ENCODE results near the gene NAA15.
"Not testable (repeated sequence)": the region's sequence is repeated elsewhere in the genome, so short reads cannot be mapped to it uniquely, and the experiment has no call there.

NAA15 gene

GRCh38 chr4:139386421-139386820 lies 85.1 kb downstream of the NAA15 start:
- Histone ChIP-seq H3K36me3 (ENCODE audit: control insufficient read depth, insufficient read depth, low read length) (peaks cover 7% of the 10 kb centered on the region), H3K9me3 (ENCODE audit: control insufficient read depth, insufficient read depth, low read length) (no peaks in the 10 kb centered on the region), H3K4me3 (ENCODE audit: low read depth, low read length) (no peak overlapping the region), H3K27me3 (ENCODE audit: control insufficient read depth, insufficient read depth, low read length) (no peaks in the 10 kb centered on the region), H3K9ac (ENCODE audit: low read depth, low read length) (no peak overlapping the region), H3K4me1 (ENCODE audit: control insufficient read depth, insufficient read depth, low read length) (no peaks in the 10 kb centered on the region)

DNA sequence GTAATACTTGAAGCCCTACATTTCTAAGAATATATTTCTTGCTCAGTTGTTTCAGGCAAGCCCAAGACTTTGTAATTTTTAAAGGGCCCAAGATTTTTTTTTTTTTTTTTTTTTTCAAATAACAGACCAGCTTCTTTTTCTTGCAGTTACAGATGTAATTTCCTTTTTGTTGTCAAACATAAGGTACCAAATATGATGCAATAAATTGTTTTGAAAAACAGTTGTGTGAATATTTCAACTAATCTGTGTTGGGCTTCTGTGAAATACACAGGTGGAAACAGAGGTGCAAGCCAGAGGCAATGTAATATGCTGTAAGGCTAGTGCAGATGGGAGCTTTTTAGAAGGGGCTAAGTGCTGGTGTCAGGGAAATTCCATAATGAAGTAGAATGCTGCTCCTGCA lies 87.8 kb downstream of the NAA15 start:
- H3K9ac ChIP-seq (ENCODE audit: low read depth, low read length), result no peak overlapping the region
- peaks cover 7% of the 10 kb centered on the region for H3K36me3 ChIP-seq (ENCODE audit: control insufficient read depth, insufficient read depth, low read length)
- H3K4me3 ChIP-seq (ENCODE audit: low read depth, low read length), result no peak overlapping the region

DNA sequence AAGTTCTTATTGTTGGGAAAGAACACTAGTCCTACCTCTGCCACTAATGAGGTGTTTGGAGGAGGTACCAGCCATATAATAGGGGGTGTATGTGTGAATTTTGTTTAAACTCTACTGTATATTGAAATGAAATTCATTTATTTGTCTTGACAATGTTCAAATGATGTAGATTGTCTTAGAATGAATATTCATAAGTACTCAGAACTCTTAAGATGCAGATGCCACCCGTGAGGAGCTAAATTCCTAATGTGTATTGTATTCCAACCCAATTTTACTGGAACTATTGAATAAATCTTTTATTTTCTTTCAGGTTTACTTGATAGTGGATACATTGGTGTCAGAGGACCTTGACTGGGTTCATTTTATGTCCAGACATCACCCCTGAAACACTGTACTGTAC lies 88.7 kb downstream of the NAA15 start:
- Histone ChIP-seq H3K36me3 (ENCODE audit: control insufficient read depth, insufficient read depth, low read length) (peaks cover 7% of the 10 kb centered on the region), H3K27me3 (ENCODE audit: control insufficient read depth, insufficient read depth, low read length) (no peaks in the 10 kb centered on the region), H3K9ac (ENCODE audit: low read depth, low read length) (no peak overlapping the region), H3K4me1 (ENCODE audit: control insufficient read depth, insufficient read depth, low read length) (no peaks in the 10 kb centered on the region), H3K9me3 (ENCODE audit: control insufficient read depth, insufficient read depth, low read length) (no peaks in the 10 kb centered on the region), H3K4me3 (ENCODE audit: low read depth, low read length) (no peak overlapping the region)

More for the DNA sequence above, 87.8 kb downstream of the NAA15 start:
- Histone ChIP-seq H3K27me3 (ENCODE audit: control insufficient read depth, insufficient read depth, low read length) (no peaks in the 10 kb centered on the region), H3K4me1 (ENCODE audit: control insufficient read depth, insufficient read depth, low read length) (no peaks in the 10 kb centered on the region), H3K9me3 (ENCODE audit: control insufficient read depth, insufficient read depth, low read length) (no peaks in the 10 kb centered on the region)

DNA sequence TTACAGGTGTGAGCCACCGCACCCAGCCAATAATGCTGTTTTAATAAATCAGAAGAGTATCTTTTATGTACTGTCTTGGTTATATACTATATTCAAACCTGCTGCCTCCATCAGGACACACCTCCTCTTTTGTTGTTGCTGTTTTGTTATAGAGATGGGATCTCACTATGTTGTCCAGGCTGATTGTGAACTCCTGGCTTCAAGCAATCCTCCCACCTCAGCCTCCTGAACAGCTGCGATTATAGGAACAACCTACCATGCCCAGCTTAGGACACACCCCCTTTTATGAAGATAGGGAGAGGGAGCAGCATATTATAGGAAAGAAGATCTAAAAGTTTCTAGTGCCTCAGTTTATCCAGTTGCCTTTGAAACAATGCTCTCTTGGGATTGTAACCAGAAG lies 90.4 kb downstream of the NAA15 start:
- Histone ChIP-seq H3K4me1 (ENCODE audit: control insufficient read depth, insufficient read depth, low read length) (no peaks in the 10 kb centered on the region), H3K27me3 (ENCODE audit: control insufficient read depth, insufficient read depth, low read length) (no peaks in the 10 kb centered on the region), H3K4me3 (ENCODE audit: low read depth, low read length) (no peak overlapping the region), H3K36me3 (ENCODE audit: control insufficient read depth, insufficient read depth, low read length) (peaks cover 3% of the 10 kb centered on the region), H3K9me3 (ENCODE audit: control insufficient read depth, insufficient read depth, low read length) (no peaks in the 10 kb centered on the region), H3K9ac (ENCODE audit: low read depth, low read length) (no peak overlapping the region)

DNA sequence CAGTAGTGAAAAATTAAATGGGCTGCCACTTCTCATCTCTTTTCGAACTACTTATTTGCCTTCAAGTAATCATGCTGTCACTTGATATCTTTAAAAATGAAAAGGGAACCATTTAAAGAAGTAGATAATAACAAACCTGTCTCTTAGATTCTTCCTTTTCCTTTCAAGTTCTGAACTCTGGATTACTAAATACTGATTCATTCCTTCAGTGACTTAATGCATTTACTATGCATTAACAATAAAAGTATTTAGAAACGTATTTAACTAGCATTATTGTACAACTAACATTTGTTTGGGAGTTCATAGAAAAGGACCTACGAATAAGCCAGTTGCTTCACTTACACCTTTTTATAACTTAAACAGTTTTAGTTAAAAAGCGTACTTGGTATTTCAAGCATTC lies 91.5 kb downstream of the NAA15 start:
- H3K36me3 ChIP-seq (ENCODE audit: control insufficient read depth, insufficient read depth, low read length), result peaks cover 2% of the 10 kb centered on the region

DNA sequence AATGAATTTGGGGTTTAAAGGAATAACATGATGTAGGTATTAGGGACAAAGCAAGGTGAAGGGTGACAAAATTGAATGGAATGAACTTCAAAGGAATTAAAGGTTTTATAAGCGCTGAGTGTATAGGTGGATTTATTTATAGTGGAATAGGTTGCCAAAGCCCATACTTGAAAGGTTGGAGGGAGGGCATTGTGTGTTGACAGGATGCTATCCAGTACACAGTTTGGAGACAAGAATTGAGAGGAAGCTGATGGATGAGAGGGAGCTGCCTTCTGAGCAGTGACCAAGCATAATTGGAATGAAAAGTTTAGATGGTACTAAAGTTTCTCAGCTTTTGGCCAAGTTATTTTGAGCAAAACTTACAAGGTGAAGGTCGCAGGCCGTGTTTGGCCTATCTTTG lies 100.1 kb downstream of the NAA15 start:
- no peaks in the 10 kb centered on the region for H3K4me1 ChIP-seq (ENCODE audit: control insufficient read depth, insufficient read depth, low read length)
- no peaks in the 10 kb centered on the region for H3K9me3 ChIP-seq (ENCODE audit: control insufficient read depth, insufficient read depth, low read length)
- no peak overlapping the region for H3K9ac ChIP-seq (ENCODE audit: low read depth, low read length)
- H3K36me3 ChIP-seq (ENCODE audit: control insufficient read depth, insufficient read depth, low read length), result no peaks in the 10 kb centered on the region
- no peak overlapping the region for H3K4me3 ChIP-seq (ENCODE audit: low read depth, low read length)
- no peaks in the 10 kb centered on the region for H3K27me3 ChIP-seq (ENCODE audit: control insufficient read depth, insufficient read depth, low read length)

More for the DNA sequence above, 91.5 kb downstream of the NAA15 start:
- Histone ChIP-seq H3K9me3 (ENCODE audit: control insufficient read depth, insufficient read depth, low read length) (no peaks in the 10 kb centered on the region), H3K9ac (ENCODE audit: low read depth, low read length) (no peak overlapping the region), H3K4me3 (ENCODE audit: low read depth, low read length) (no peak overlapping the region), H3K4me1 (ENCODE audit: control insufficient read depth, insufficient read depth, low read length) (no peaks in the 10 kb centered on the region), H3K27me3 (ENCODE audit: control insufficient read depth, insufficient read depth, low read length) (no peaks in the 10 kb centered on the region)

- no peaks in the 10 kb centered on the region for H3K4me1 ChIP-seq (ENCODE audit: control insufficient read depth, insufficient read depth, low read length)
- H3K27me3 ChIP-seq (ENCODE audit: control insufficient read depth, insufficient read depth, low read length), result no peaks in the 10 kb centered on the region
- no peaks in the 10 kb centered on the region for H3K9me3 ChIP-seq (ENCODE audit: control insufficient read depth, insufficient read depth, low read length)
- H3K9ac ChIP-seq (ENCODE audit: low read depth, low read length), result no peak overlapping the region
- H3K36me3 ChIP-seq (ENCODE audit: control insufficient read depth, insufficient read depth, low read length), result no peaks in the 10 kb centered on the region
- no peak overlapping the region for H3K4me3 ChIP-seq (ENCODE audit: low read depth, low read length)
Measured at GRCh38 chr4:139402436-139402835, 101.1 kb downstream of the NAA15 start.

DNA sequence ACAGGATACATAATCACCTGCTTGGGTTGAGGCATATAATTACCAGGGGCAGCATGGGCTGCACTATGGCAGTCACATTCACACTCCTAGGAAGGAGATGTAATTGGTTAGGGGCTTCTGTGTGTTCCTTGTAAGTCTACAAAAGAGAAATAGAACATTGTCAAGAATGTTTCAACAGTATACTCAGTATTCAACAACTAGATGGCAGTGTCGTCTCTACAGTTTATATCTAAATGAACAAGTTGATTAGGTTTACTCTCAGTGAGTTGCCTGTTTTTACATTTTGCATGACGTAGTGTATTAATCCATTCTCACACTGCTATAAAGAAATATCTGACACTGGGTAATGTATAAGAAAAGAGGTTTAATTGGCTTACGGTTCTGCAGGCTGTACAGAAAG lies 102.2 kb downstream of the NAA15 start:
- H3K36me3 ChIP-seq (ENCODE audit: control insufficient read depth, insufficient read depth, low read length), result no peaks in the 10 kb centered on the region
- no peaks in the 10 kb centered on the region for H3K9me3 ChIP-seq (ENCODE audit: control insufficient read depth, insufficient read depth, low read length)

DNA sequence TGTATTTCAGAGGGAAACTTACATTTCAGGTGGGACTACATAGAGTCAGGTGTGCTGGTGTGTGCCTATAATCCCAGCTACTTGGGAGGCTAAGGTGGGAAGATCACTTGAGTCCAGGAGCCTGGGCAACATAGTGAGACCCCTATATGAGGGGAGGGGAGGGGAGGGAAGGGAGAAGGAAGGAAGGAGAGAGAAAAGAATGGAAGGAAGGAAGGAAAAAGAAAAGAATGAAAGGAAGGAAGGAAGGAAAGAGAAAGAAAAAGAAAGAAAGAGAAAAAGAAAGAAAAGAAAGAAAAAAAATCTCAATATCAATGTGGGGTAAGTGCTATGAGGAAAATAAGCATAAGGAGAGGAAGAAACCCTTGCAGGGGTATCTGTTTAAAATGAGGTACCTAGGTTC lies 109.0 kb downstream of the NAA15 start:
- Histone ChIP-seq H3K4me1 (ENCODE audit: control insufficient read depth, insufficient read depth, low read length) (no peaks in the 10 kb centered on the region), H3K36me3 (ENCODE audit: control insufficient read depth, insufficient read depth, low read length) (no peaks in the 10 kb centered on the region), H3K27me3 (ENCODE audit: control insufficient read depth, insufficient read depth, low read length) (no peaks in the 10 kb centered on the region), H3K9me3 (ENCODE audit: control insufficient read depth, insufficient read depth, low read length) (no peaks in the 10 kb centered on the region), H3K4me3 (ENCODE audit: low read depth, low read length) (no peak overlapping the region), H3K9ac (ENCODE audit: low read depth, low read length) (no peak overlapping the region)

More for the DNA sequence above, 102.2 kb downstream of the NAA15 start:
- Histone ChIP-seq H3K9ac (ENCODE audit: low read depth, low read length) (no peak overlapping the region), H3K27me3 (ENCODE audit: control insufficient read depth, insufficient read depth, low read length) (no peaks in the 10 kb centered on the region), H3K4me3 (ENCODE audit: low read depth, low read length) (no peak overlapping the region), H3K4me1 (ENCODE audit: control insufficient read depth, insufficient read depth, low read length) (no peaks in the 10 kb centered on the region)

DNA sequence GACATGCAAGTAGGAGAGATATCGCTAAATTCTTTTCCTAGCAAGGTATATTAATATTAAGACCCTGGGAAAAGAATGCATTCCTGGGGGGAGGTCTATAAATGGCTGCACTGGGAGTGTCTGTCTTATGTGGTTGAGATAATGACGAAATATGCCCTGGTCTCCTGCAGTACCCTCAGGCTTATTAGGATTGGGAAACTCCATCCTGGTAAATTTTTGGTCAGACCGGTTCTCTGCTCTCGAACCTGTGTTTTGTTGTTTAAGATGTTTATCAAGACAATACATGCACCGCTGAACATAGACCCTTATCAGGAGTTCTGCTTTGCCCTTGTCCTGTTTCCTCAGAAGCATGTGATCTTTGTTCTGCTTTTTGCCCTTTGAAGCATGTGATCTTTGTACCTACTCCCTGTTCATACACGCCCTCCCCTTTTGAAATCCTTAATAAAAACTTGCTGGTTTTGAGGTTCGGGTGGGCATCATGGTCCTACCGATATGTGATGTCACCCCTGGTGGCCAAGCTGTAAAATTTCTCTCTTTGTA lies 113.4 kb downstream of the NAA15 start:
- not testable (repeated sequence) for H3K9ac ChIP-seq (ENCODE audit: low read depth, low read length); H3K9me3 ChIP-seq (ENCODE audit: control insufficient read depth, insufficient read depth, low read length); H3K4me3 ChIP-seq (ENCODE audit: low read depth, low read length); H3K27me3 ChIP-seq (ENCODE audit: control insufficient read depth, insufficient read depth, low read length); H3K36me3 ChIP-seq (ENCODE audit: control insufficient read depth, insufficient read depth, low read length); H3K4me1 ChIP-seq (ENCODE audit: control insufficient read depth, insufficient read depth, low read length)

GRCh38 chr4:139416073-139416673 lies 114.9 kb downstream of the NAA15 start:
- H3K4me1 ChIP-seq (ENCODE audit: control insufficient read depth, insufficient read depth, low read length), result no peaks in the 10 kb centered on the region
- no peaks in the 10 kb centered on the region for H3K27me3 ChIP-seq (ENCODE audit: control insufficient read depth, insufficient read depth, low read length)

GRCh38 chr4:139419388-139419914 lies 118.1 kb downstream of the NAA15 start:
- no peaks in the 10 kb centered on the region for H3K4me1 ChIP-seq (ENCODE audit: control insufficient read depth, insufficient read depth, low read length)
- no peaks in the 10 kb centered on the region for H3K9me3 ChIP-seq (ENCODE audit: control insufficient read depth, insufficient read depth, low read length)
- no peak overlapping the region for H3K4me3 ChIP-seq (ENCODE audit: low read depth, low read length)
- no peak overlapping the region for H3K9ac ChIP-seq (ENCODE audit: low read depth, low read length)
- no peaks in the 10 kb centered on the region for H3K36me3 ChIP-seq (ENCODE audit: control insufficient read depth, insufficient read depth, low read length)
- no peaks in the 10 kb centered on the region for H3K27me3 ChIP-seq (ENCODE audit: control insufficient read depth, insufficient read depth, low read length)

More at GRCh38 chr4:139416073-139416673, 114.9 kb downstream of the NAA15 start:
- no peaks in the 10 kb centered on the region for H3K9me3 ChIP-seq (ENCODE audit: control insufficient read depth, insufficient read depth, low read length)
- no peaks in the 10 kb centered on the region for H3K36me3 ChIP-seq (ENCODE audit: control insufficient read depth, insufficient read depth, low read length)
- H3K9ac ChIP-seq (ENCODE audit: low read depth, low read length), result no peak overlapping the region
- H3K4me3 ChIP-seq (ENCODE audit: low read depth, low read length), result no peak overlapping the region

Data from iPS-15b (cell line).